SK-N-SH (cell line): ENCODE results near the gene CFAP107. TPM values are rescaled to one million over a fixed set of nuclear protein-coding genes. Genes with fewer than 3 reads are reported as not detected.
"Not testable (repeated sequence)": the region's sequence is repeated elsewhere in the genome, so short reads cannot be mapped to it uniquely, and the experiment has no call there.

Experiments used
- CTCF ChIA-PET: fragments of 300-600, 350-600 bp; formaldehyde crosslinking; extraction: SDS; loops from one replicate; lab custom pipeline; 2021; lab: Yijun Ruan, JAX
- POLR2A ChIA-PET: fragments of 350-600 bp; sonication (Branson Sonifier 250); formaldehyde crosslinking; extraction: SDS; loops from one replicate; lab custom pipeline; 2020; ENCODE audit warnings: antibody characterized with exemption, inconsistent platforms; lab: Yijun Ruan, JAX
- DNase-seq: peaks from one replicate; pipeline ENCODE4 v3.0.0; 2012
- H2AFZ ChIP-seq: fragments of 200-600 bp; sonication (generic); 2 replicates; pipeline ENCODE4 v1.8.1; 2016; ENCODE audit warnings: antibody characterized with exemption, mild to moderate bottlenecking, low read depth
- H3F3A ChIP-seq: fragments of 200-600 bp; sonication (generic); replicated peaks from 2 replicates; pipeline ENCODE3; 2016; ENCODE audit warnings: antibody characterized with exemption, mild to moderate bottlenecking; ENCODE audit not compliant: insufficient read depth
- H3K27ac ChIP-seq, 2 experiments: fragments of 200-500 bp in 1 of 2; fragments of 200-600 bp in 1 of 2; sonication (Bioruptor generic) in 1 of 2; sonication (generic), shearing (Covaris generic) in 1 of 2; 2 replicates each; pipeline versions ENCODE4 v1.5.1 to v1.6.1; 2014 to 2016; ENCODE audit warnings: low read depth in 2 of 2, inconsistent platforms in 1 of 2, low read length in 1 of 2, mild to moderate bottlenecking in 1 of 2, mixed read lengths in 1 of 2
- H3K27me3 ChIP-seq: fragments of 200-600 bp; sonication (generic), shearing (Covaris generic); 2 replicates; pipeline ENCODE4 v1.6.1; 2016; ENCODE audit warnings: mixed run types; ENCODE audit not compliant: insufficient read depth
- H3K36me3 ChIP-seq, 2 experiments: fragments of 200-500 bp in 1 of 2; fragments of 200-600 bp in 1 of 2; sonication (Bioruptor generic) in 1 of 2; sonication (generic) in 1 of 2; replicated peaks in 1 of 2; 2 replicates each; pipeline versions ENCODE3 to v1.5.1; 2014 to 2016; ENCODE audit warnings: low read length in 1 of 2, mild to moderate bottlenecking in 1 of 2; ENCODE audit not compliant: insufficient read depth in 2 of 2, control insufficient read depth in 1 of 2
- H3K4me1 ChIP-seq, 2 experiments: fragments of 200-500 bp in 1 of 2; fragments of 200-600 bp in 1 of 2; sonication (Bioruptor generic) in 1 of 2; sonication (generic), shearing (Covaris generic) in 1 of 2; 2 replicates each; pipeline versions ENCODE4 v1.5.1 to v1.6.1; 2014 to 2016; ENCODE audit warnings: low read depth in 1 of 2, low read length in 1 of 2, mixed run types in 1 of 2; ENCODE audit not compliant: insufficient read depth in 2 of 2, control insufficient read depth in 1 of 2
- H3K4me2 ChIP-seq: fragments of 200-600 bp; sonication (generic), shearing (Covaris generic); 2 replicates; pipeline ENCODE4 v1.6.1; 2017; ENCODE audit warnings: mixed run types
- H3K4me3 ChIP-seq, 2 experiments: fragments of 200-500 bp in 1 of 2; fragments of 200-600 bp in 1 of 2; sonication (Bioruptor generic) in 1 of 2; sonication (generic), shearing (Covaris generic) in 1 of 2; 2 replicates each; pipeline versions ENCODE4 v1.5.1 to v1.8.1; 2014 to 2016; ENCODE audit warnings: low read depth in 2 of 2, inconsistent platforms in 1 of 2, low read length in 1 of 2, mild to moderate bottlenecking in 1 of 2, mixed read lengths in 1 of 2, moderate library complexity in 1 of 2
- H3K79me2 ChIP-seq: fragments of 200-600 bp; sonication (generic); 2 replicates; pipeline ENCODE4 v1.8.1; 2017; ENCODE audit warnings: mild to moderate bottlenecking; ENCODE audit not compliant: insufficient read depth
- H3K9ac ChIP-seq: fragments of 200-600 bp; sonication (generic); 2 replicates; pipeline ENCODE4 v1.6.1; 2017; ENCODE audit warnings: mixed run types
- H3K9me2 ChIP-seq: fragments of 200-600 bp; sonication (generic); 2 replicates; pipeline ENCODE4 v1.6.1; 2017; ENCODE audit warnings: mixed run types
- H3K9me3 ChIP-seq: fragments of 200-600 bp; sonication (generic); 2 replicates; pipeline ENCODE4 v1.6.1; 2017; ENCODE audit warnings: mixed run types, mild to moderate bottlenecking, moderate library complexity
- H4K20me1 ChIP-seq: fragments of 200-600 bp; sonication (generic); 2 replicates; pipeline ENCODE4 v1.6.1; 2017; ENCODE audit warnings: mild to moderate bottlenecking, mixed run types; ENCODE audit not compliant: insufficient read depth
- CHD2 ChIP-seq: fragments of 150-350 bp; IDR thresholded peaks from 2 replicates; pipeline ENCODE4 v1.6.1; 2018; ENCODE audit warnings: low read length; ENCODE audit not compliant: partially characterized antibody
- ELF1 ChIP-seq: IDR thresholded peaks from 2 replicates; pipeline ENCODE4 v1.4.0; 2012
- EP300 ChIP-seq, 2 experiments: IDR thresholded peaks; 2 replicates each; pipeline versions ENCODE4 v1.4.0 to v1.6.1; 2012; ENCODE audit warnings: borderline replicate concordance in 1 of 2, low read depth in 1 of 2, low read length in 1 of 2
- EZH2phosphoT487 ChIP-seq: fragments of 200-600 bp; sonication (generic); IDR thresholded peaks from 2 replicates; pipeline ENCODE4 v1.6.1; 2017; ENCODE audit warnings: low read depth, mixed run types, mild to moderate bottlenecking, antibody characterized with exemption, moderate library complexity, borderline replicate concordance
- FOSL2 ChIP-seq: IDR thresholded peaks from 2 replicates; pipeline ENCODE4 v1.4.0; 2012; ENCODE audit warnings: low read depth, mild to moderate bottlenecking, moderate library complexity, borderline replicate concordance
- FOXJ3 ChIP-seq: sonication (generic); formaldehyde crosslinking; IDR thresholded peaks from 2 replicates; pipeline ENCODE4 v1.5.1; 2020; ENCODE audit warnings: mild to moderate bottlenecking, missing genetic modification reagents
- JUND ChIP-seq: IDR thresholded peaks from 2 replicates; pipeline ENCODE4 v1.4.0; 2012
- MEF2A ChIP-seq: IDR thresholded peaks from 2 replicates; pipeline ENCODE4 v1.4.0; 2012; ENCODE audit warnings: low read depth, borderline replicate concordance
- NRF1 ChIP-seq: IDR thresholded peaks from 2 replicates; pipeline ENCODE4 v1.6.1; 2012; ENCODE audit warnings: low read depth, mild to moderate bottlenecking, low read length
- RCOR1 ChIP-seq: fragments of 150-350 bp; IDR thresholded peaks from 2 replicates; pipeline ENCODE4 v1.6.1; 2017; ENCODE audit warnings: antibody characterized with exemption, low read length
- RFX5 ChIP-seq: IDR thresholded peaks from 2 replicates; pipeline ENCODE4 v1.6.1; 2012; ENCODE audit warnings: mild to moderate bottlenecking, improper control_type of control experiment, low read length
- TEAD4 ChIP-seq: IDR thresholded peaks from 2 replicates; pipeline ENCODE4 v1.4.0; 2012; ENCODE audit warnings: mild to moderate bottlenecking, borderline replicate concordance; ENCODE audit not compliant: insufficient read depth
- USF2 ChIP-seq: fragments of 150-350 bp; IDR thresholded peaks from 2 replicates; pipeline ENCODE4 v1.6.1; 2017; ENCODE audit warnings: antibody characterized with exemption, low read length, low read depth, borderline replicate concordance
- ZBTB33 ChIP-seq: IDR thresholded peaks from 2 replicates; pipeline ENCODE4 v1.4.0; 2012; ENCODE audit warnings: low read depth, borderline replicate concordance
- WGBS: methylation state at CpG from one replicate; pipeline ENCODE4 v1.1.6; 2017; ENCODE audit warnings: low lambda C conversion rate; 5-methylcytosine and 5-hydroxymethylcytosine counted together
- polyA plus RNA-seq, 3 experiments: library from polyadenylated mRNA; depleted of rRNA; stranded (reverse); fragments of >200 nt; gene quantifications; 2 replicates each; pipeline ENCODE4 v1.2.3, GENCODE V29; 2012
- TF ChIP-seq, protein P1 (sequence below): fragments of 200-600 bp; sonication (generic); IDR thresholded peaks from 2 replicates; pipeline ENCODE4 v1.6.1; 2017; ENCODE audit warnings: antibody characterized with exemption, mild to moderate bottlenecking, moderate library complexity

CFAP107 gene
- polyA plus RNA-seq, 1 of the 3 experiments (the other 2 are of a cell fraction) = not detected

- Histone ChIP-seq H3K27ac (no peak overlapping the region), H3K4me3 (no peak overlapping the region), H3F3A (no peaks in the 10 kb centered on the region), H2AFZ (no peak overlapping the region), H4K20me1 (no peaks in the 10 kb centered on the region), H3K9me3 (no peaks in the 10 kb centered on the region), H3K9me2 (no peaks in the 10 kb centered on the region), H3K4me2 (no peak overlapping the region), H3K27me3 (peaks cover 5% of the 10 kb centered on the region; the same call in 1 of the 2 replicates), H3K79me2 (no peaks in the 10 kb centered on the region), H3K4me1 (no peaks in the 10 kb centered on the region), H3K9ac (no peak overlapping the region), H3K36me3 (no peaks in the 10 kb centered on the region)
- no peak for DNase-seq
- ChIA-PET CTCF (no interaction called here), POLR2A (no interaction called here)
- no peak for TF ChIP-seq ZBTB33
- no peak for TF ChIP-seq JUND
- TF ChIP-seq ELF1 = no peak
- no peak for TF ChIP-seq CHD2
- TF ChIP-seq RFX5 = no peak
- no peak for TF ChIP-seq FOXJ3 (CRISPR knock-in tag)
- TF ChIP-seq, protein P1, sequence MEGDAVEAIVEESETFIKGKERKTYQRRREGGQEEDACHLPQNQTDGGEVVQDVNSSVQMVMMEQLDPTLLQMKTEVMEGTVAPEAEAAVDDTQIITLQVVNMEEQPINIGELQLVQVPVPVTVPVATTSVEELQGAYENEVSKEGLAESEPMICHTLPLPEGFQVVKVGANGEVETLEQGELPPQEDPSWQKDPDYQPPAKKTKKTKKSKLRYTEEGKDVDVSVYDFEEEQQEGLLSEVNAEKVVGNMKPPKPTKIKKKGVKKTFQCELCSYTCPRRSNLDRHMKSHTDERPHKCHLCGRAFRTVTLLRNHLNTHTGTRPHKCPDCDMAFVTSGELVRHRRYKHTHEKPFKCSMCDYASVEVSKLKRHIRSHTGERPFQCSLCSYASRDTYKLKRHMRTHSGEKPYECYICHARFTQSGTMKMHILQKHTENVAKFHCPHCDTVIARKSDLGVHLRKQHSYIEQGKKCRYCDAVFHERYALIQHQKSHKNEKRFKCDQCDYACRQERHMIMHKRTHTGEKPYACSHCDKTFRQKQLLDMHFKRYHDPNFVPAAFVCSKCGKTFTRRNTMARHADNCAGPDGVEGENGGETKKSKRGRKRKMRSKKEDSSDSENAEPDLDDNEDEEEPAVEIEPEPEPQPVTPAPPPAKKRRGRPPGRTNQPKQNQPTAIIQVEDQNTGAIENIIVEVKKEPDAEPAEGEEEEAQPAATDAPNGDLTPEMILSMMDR = no peak
- TF ChIP-seq RCOR1 = no peak
- no peak for TF ChIP-seq TEAD4
- TF ChIP-seq NRF1 = no peak
- TF ChIP-seq EZH2phosphoT487 = no peak
- TF ChIP-seq FOSL2 = no peak
- no peak for TF ChIP-seq EP300 (IDR thresholded peaks at IDR 0.05; ENCODE audit: borderline replicate concordance in 1 of 2, low read depth in 1 of 2, low read length in 1 of 2)
- no peak for TF ChIP-seq MEF2A
- WGBS = 6% methylated on average over 2 of the region's 2 CpGs
Measured at GRCh38 chr1:12728391-12728790, 17.6 kb upstream of the CFAP107 start.

DNA sequence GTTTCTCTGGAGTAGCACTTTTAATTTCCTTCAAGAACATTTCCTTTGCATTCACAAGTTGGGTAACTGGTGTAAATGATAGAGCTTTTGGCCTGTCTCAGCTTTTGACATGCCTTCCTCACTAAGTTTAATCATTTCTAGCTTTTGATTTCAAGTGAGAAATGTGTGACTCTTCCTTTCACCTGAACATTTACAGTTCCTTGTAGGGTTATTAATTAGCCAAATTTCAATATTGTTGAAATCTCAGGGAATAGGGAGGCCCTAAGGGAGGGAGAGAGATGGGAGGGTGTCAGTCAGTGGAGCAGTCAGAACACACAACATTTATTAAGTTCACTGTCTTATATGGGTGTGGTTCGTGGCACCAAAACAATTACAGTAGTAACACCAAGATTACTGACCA is 15.8 kb upstream of the CFAP107 start:
- Histone ChIP-seq H3K9me3 (no peaks in the 10 kb centered on the region), H3K27me3 (no peaks in the 10 kb centered on the region), H3K9me2 (no peaks in the 10 kb centered on the region), H3F3A (no peaks in the 10 kb centered on the region), H2AFZ (no peak overlapping the region), H3K4me1 (no peaks in the 10 kb centered on the region), H3K27ac (no peak overlapping the region), H3K9ac (no peak overlapping the region), H3K36me3 (no peaks in the 10 kb centered on the region), H4K20me1 (no peaks in the 10 kb centered on the region), H3K4me2 (no peak overlapping the region), H3K79me2 (no peaks in the 10 kb centered on the region), H3K4me3 (no peak overlapping the region)
- DNase-seq = no peak
- POLR2A ChIA-PET = no interaction called here
- TF ChIP-seq USF2 (no peak), FOSL2 (no peak)
- CTCF ChIA-PET = no interaction called here
- WGBS = 0% methylated on average over 1 of the region's 1 CpG

GRCh38 chr1:12731084-12731483 is 14.9 kb upstream of the CFAP107 start:
- H3K4me3 ChIP-seq, H3K4me1 ChIP-seq, H3K79me2 ChIP-seq, DNase-seq, H3F3A ChIP-seq, H3K9me3 ChIP-seq, H3K4me2 ChIP-seq, H4K20me1 ChIP-seq, H3K9ac ChIP-seq, H3K27ac ChIP-seq, H3K9me2 ChIP-seq, CTCF ChIA-PET, H2AFZ ChIP-seq, H3K27me3 ChIP-seq, H3K36me3 ChIP-seq, POLR2A ChIA-PET: not testable (repeated sequence)
- 0% methylated on average over 2 of the region's 2 CpGs for WGBS
